SHP77 treated with DMSO at 0.1 percent for 48 hours (cell line): Measurements from ENCODE around the gene STAT5B.
"Not testable (repeated sequence)": the region's sequence is repeated elsewhere in the genome, so short reads cannot be mapped to it uniquely, and the experiment has no call there.

Experiments used
- DNase-seq: peaks from one replicate; lab custom pipeline; 2025; lab: John Stamatoyannopoulos, UW

The STAT5B gene

DNA sequence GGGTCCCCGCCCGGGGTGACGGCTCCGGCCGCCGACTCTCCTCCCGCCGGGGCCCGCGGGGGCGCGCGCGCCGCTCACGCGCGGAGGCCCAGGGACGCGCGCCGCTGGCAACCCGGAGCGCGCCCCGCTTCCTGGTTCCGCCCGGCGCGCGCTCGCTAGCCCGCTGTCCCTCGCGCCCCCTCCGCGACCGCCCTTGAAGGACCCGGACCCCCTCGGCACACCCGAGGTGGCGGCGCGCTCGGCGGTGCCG lies at the start of gene STAT5B:
Gene STAT5B (minus strand): TSS at position 33 of the 250 bp plus-strand sequence. CDS start 44,264 bp downstream, outside the sequence.
- DNase-seq: peak; percentile 9

DNA sequence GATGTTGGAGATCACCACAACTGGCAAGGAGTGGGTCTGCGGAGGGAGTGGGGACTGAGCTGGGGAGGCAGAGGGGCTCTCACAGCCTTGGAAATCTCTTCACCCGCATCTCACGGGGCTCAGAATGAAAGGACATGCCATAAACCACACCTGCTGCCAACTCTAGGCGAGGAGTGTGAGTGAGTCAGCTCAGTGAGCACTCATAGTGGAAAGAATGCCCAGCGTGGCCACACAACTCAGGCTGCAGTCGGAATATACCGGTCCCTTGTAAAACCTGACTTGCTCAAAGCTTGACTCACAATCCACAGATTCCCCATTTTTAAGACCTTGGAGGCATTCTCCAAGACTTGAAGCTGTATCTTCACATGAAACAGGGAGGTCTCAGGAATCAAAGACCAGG lies 48.8 kb upstream of the STAT5B start:
- DNase-seq: no peak

DNA sequence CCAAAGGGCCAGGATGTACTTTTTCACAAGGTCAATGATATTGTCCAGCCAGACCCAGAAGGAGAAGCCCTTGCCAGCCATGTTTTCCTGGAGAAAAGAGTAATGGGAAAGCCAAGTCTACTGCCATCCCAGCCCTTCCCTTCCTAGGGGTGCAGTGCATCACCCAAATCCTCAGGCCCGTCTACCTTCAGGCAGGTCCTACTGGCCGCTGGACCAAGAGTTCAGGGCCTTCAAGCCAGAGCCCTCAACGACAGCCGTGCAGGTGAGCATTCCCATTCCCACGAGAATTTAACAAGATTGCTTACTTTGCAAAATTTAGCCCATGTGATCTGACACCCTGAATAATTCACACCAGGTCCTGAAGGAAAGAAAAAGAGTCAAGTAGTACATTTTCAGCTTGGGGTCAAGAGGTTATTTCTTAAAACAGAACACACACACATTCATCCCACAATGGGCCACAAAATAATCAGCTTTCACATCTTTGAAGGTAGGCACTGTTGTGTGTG lies 47.1 kb upstream of the STAT5B start:
- no peak for DNase-seq

DNA sequence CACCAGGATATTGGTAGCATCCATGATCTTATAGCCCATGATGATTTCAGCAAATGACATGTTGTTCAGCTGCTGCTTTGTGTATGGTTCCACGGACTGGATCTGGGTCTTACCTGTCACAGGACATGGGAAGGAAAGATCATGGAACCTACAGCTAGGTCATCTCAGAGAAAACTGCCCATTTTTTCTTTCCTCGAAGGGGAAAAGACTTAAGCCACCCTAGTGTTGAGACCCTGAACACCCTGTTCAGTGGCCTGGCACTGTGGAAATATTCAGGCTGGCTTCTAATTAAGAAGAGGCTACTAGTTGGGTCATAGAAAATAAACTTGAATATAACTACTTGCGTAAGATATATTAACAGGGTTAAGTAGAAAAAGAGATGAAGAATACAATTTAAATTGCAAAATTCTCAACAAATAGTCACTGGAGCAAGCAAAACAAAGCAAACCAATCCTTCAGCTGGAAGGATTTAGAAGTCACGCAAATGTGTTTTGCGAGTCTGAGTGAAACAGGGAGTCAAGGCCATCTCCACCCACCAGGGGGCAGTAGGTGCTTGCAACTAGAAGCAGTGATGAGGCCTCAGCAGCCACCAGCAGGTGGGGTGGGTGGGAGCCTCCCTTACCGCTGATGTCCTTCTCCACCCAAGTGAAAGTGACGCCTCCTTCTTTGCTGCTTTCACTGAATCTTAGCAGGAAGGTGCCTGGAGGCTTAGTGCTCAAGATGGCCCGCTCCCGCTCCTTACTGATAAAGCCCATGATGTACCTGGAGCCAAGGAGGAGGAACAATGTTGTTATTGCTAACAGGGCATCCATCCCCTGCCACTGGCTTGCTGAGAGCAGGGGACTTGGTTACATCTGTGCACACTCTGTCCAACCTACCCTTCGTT lies 46.4 kb upstream of the STAT5B start:
- DNase-seq: peak; percentile 58

DNA sequence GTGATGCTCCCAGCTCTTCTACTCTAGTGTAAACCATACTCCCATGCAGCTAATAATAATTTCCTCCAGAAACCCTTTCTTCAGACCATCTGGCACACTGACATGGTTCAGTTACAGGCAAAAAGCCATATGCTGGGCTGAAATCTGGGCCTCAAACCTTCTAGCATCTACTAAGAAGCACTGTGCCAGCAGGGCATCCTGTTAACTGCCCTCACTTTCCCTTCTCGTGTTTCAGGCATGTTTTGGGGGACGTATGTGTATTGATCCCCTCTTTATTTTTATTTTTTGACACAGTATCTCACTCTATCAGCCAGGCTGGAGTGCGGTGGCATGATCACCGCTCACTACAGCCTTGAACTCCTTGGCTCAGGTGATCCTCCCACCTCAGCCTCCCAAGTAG lies 45.4 kb upstream of the STAT5B start:
- no peak for DNase-seq

DNA sequence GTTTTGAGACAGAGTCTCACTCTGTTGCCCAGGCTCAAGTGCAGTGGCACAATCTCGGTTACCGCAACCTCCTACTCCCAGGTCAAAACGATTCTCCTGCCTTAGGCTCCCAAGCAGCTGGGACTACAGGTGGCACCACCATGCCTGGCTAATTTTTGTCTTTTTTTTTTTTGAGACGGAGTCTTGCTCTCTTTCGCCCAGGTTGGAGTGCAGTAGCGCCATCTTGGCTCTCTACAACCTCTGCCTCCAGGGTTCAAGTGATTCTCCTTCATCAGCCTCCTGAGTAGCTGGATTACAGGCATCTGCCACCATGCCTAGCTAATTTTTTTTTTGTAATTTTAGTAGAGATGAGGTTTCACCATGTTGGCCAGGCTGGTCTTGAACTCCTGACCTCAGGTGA lies 41.8 kb upstream of the STAT5B start:
- DNase-seq: not testable (repeated sequence)

DNA sequence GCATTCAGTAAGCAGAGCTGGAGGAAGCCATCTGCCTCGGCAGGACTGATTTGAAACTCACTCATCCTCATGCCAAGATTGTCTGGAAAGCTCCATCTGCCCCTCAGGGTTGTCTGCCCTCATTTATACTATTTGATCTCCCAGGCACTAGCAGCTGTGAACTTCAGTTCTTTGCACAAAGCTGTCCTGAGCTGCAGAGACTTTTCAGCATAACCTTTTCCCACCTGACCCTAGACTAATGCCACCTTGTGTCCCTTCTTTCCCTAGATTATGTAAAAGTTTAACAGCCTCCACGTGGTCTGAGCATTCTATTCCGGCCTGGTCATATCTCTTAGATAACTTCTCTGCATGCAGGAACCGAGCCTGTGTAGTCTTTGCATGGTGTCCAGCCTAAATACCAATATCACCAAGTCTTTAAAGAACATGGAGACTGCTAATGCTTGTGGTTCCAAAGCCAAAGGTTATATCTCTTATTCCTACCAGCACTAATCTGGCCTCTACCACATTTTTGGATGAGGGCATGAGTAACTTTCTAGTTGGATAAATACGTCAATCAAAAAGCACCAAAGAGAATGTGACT lies 41.2 kb upstream of the STAT5B start:
- no peak for DNase-seq

DNA sequence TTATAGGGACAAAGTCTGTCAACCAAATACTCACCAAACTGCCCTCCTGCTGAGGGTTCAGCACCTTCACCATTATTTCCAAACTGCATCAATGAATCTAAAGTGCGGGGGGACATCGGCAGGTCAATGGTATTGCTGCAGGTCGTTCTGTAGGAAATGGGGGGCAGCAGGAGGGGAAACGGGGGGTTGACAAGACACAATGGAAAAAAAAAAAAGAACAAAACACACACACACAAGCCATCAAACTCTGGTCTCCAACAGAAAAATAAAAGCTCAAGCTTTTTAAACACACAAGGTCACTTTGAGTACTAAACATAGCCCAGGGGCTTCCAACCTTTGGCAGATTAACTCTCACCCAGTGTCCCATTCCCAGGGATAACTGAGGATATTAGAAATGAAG lies 40.6 kb upstream of the STAT5B start:
- no peak for DNase-seq

DNA sequence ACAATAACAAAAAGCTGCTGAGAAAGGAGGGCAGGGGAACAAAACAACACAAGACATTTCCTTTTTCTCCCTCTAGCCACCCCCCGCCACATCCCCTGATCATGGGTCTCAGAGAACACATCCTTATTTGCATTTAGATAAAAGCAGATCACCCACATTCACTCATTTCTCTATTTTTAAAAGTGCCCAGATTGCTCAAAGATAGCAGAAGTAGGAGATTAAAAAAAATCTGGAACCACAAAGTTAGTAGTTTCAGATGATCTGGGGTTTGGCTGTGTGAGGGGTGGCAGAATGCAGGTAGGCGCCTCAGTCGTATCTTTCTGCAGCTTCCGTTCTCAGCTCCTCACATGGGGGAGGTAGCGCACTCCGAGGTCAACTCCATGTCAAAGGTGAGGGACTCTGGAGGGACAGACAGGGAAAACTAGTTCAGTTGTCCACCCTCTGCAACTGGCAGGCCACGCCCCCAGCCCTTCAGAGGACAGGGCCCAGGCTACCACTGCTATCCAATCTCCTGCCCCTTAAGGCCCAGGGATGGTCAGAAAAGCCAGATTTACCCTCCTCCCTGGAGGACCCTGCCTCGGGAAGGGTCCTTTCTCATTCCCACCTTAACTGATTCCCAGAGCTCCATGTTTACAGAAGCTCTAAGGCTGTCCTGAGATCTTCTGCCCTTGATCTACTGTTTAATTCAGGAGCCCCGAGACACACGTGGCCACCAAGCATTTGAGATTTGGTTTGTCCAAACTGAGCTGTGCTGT lies 39.4 kb upstream of the STAT5B start:
- no peak for DNase-seq

DNA sequence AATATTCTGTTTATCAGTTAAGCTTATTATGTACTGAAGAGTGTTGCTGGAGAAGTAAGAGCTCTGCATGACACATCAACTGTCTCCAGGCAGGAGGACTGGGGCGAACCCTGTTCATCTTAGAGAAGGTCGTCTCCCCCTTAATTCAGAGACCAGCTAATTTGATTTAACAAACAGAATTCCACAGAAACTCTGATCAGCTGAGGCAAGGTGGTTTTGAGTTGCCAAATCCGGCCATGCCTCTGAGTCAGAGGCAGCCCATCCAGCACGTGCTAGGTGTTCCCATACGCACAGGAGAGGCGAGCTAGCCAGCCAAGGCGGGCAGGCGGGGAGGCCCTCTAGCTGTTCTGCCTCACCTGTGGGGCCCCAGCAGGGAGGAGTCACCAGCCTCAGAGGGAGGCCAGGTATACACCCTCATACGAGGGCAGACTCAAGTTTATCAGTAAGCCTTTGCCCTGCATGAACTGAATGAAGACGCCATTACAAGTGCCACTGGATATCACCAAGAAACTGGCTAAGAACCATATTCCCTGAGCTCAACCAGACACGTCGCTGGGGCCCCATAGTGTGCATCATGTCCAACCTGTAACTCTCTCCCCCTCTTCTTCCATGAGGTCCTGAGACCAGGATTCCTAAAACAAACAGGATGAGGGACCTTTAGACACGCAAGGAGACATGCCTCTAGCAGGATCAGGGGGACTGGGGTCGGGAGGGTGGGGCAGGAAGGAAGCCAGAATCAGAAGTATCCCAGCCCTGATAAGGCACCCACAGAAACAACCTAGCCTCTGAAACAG lies 37.8 kb upstream of the STAT5B start:
- DNase-seq: no peak

DNA sequence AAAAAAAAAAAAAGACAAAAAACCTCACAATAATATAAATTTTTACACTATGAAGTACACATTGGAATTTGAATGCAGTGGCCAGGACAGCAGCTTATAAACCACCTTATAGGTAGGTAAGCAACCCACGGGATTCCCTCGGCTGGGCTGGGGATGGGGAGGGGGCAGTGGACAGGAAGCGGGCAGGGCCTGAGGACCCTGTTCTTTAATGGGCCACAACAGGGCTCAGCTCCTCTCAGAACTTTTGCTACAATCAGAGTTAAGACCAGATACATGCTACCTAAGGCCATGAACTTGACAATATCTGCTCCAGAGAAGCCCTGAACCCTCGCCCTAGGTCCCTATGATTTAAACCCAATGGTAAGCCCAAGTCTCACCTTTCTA lies 37.2 kb upstream of the STAT5B start:
- no peak for DNase-seq

DNA sequence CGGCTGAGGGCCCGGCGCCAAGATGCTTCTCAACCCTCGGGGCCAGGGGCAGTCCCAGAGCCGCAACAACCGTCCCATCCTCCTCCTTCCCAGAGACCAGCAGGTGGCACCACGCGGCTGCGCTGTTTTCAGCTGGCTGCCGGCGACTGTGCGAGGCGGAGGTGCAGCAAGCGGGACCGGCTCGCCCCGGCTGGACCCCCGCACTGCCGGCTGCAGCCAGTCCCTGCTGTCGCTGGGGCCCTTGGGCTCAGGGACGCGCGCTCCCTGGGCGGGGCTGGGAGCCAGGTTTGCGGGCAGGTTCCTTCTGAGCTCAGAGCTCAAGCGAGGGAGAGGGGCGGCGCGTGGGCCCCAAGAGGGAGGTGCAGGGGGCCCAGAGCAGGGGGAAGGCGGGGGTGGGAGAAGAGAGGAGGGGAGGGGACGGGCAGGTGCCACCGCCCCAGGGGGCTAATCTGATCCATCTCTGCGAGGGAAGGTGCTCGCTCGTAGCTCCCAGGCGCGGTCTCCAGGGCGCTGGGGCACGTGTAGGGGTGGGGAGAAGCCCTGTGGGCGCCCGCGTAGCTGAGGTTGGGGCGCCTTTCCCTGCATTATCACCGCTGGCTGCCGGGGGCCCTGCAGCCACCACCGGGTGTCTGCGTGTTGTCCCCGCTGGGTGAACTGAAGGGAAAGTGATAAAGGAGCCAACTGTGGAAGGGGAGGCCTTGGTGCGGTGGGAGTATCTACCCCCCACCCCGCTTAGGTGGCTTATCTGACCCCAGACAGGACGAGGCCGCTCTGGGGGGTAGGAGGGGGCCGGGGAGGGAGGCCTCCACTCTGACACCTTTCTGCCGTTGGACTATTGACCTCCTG lies 36.3 kb upstream of the STAT5B start:
- DNase-seq: no peak

DNA sequence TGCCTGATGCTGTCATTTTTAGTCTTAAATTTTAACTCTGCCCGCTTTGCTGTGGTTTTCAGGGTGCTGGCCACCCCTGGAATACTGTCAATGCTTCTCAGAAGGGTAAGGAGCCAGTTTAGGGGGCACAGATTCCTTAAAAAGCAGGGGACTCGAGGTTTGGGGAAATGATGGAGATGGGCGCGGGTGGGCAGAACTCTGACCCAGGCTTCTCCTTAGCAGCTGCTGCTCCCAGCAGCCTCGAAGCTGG lies 35.8 kb upstream of the STAT5B start:
- no peak for DNase-seq

DNA sequence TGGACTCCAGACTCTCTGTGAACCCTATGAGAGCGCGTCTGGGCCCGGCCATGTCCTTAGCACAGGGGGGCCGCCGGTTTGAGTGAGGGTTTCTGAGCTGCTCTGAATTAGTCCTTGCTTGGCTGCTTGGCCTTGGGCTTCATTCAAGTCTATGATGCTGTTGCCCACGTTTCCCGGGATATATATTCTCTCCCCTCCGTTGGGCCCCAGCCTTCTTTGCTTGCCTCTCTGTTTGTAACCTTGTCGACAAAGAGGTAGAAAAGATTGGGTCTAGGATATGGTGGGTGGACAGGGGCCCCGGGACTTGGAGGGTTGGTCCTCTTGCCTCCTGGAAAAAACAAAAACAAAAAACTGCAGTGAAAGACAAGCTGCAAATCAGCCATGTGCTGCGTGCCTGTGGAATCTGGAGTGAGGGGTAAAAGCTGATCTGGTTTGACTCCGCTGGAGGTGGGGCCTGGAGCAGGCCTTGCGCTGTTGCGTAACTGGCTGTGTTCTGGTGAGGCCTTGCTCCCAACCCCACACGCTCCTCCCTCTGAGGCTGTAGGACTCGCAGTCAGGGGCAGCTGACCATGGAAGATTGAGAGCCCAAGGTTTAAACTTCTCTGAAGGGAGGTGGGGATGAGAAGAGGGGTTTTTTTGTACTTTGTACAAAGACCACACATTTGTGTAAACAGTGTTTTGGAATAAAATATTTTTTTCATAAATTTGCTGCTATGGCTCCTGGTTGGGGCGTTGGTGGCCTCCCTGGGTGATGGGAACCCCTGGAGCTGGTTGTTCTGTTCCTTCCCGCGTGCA lies 35.2 kb upstream of the STAT5B start:
- DNase-seq: no peak

DNA sequence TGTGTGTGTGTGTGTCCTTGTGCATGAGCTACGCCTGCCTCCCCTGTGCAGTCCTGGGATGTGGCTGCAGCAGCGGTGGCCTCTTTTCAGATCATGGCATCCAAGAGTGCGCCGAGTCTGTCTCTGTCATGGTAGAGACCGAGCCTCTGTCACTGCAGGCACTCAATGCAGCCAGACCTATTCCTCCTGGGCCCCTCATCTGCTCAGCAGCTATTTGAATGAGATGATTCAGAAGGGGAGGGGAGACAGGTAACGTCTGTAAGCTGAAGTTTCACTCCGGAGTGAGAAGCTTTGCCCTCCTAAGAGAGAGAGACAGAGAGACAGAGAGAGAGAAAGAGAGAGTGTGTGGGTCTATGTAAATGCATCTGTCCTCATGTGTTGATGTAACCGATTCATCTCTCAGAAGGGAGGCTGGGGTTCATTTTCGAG lies 34.6 kb upstream of the STAT5B start:
- DNase-seq: no peak

DNA sequence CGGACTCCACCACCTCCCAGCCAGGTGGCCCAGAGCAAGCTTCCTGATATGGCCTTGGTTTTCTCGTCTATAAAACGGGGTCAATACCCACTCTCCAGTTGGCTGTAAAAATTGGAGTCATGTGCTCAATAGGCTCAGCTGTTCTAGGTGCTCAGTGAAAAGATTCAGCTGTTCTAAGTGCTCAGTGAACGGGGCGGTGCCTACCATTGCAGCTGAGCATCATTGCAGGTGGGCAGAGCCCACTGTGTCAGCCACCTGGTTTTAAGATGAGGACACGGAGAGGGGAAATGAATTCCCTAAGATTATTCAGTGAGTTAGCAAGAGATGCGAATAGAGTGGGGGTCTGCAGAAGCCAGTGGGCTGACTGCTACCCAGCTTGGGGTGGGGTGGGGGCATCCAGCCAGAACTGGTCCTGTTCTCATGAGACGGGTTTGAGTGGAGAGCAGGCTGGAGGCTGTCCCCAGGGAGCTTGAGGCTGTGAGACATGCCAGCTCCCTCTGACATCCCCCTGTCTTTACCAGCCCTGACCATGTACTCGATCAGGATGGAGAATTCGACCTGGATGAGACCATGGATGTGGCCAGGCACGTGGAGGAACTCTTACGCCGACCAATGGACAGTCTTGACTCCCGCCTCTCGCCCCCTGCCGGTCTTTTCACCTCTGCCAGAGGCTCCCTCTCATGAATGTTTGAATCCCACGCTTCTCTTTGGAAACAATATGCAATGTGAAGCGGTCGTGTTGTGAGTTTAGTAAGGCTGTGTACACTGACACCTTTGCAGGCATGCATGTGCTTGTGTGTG lies 34.0 kb upstream of the STAT5B start:
- no peak for DNase-seq

DNA sequence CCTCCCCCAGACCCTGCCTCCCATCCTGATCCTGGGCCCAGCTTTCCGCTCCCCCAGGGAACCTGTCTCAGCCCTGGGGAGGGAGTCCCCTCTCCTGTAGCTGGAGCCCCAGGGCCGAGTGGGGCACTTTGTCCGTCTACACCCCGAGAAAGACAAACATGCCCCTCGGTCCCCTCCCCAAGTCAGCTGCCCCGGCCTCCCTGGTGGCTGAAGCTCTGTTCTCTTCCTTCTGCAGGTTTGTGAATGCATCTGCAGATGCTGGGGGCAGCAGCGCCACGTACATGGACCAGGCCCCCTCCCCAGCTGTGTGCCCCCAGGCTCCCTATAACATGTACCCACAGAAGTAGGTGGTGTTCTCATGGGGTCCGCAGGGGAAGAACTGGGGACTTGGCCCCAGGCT lies 33.0 kb upstream of the STAT5B start:
- no peak for DNase-seq

DNA sequence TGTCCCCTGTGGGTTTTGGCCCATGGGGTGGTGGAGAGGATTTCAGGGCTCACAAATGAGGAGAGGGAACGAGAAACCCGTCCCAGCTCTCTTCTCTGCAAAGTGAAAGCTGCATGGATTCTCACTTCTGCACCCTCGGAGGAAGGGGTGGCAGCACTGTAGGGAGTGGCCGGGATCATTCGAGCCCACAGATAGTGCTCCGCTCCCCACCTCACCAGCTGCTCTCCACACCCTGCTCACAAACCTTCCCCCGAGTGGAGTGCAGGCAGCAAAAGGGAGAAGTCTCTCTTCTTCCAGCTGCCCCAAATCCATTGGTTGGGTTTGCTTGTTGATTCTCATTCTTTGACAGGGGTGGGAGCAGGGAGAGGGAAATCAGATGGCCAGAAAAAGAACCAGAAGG lies 32.3 kb upstream of the STAT5B start:
- DNase-seq: no peak

DNA sequence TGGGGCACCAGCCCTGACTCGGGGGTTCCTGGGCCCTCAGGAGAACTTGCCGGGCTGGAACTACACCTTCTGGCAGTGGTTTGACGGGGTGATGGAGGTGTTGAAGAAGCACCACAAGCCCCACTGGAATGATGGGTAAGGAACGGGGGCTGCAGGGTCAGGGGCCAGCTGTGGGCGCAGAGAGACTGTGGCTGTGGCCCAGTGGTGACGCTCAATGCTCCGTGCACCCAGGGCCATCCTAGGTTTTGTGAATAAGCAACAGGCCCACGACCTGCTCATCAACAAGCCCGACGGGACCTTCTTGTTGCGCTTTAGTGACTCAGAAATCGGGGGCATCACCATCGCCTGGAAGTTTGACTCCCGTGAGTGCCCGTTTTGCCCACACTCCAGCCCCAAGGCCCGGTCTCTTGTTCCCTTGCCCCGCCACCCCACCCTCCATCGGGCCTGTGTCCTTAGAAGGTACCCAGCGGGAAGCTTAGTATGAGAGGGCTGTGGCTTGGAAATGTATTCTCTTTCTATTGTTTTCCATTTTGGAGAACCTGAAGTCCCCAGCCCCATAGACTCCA lies 31.3 kb upstream of the STAT5B start:
- no peak for DNase-seq

DNA sequence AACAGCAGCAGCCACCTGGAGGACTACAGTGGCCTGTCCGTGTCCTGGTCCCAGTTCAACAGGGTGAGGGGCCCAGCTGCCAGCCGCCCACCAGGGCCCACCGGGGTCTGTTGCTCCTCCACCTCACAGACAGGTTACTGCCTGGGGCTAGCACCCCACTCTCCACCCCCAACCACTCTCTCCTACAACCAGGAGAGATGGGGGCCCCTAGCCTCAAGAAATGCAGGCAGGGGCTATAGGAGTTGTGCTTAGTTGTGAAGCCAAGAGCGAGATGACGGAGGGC lies 30.1 kb upstream of the STAT5B start:
- no peak for DNase-seq
